ENCODE results near the gene GNA12. TPM values are rescaled to one million over a fixed set of nuclear protein-coding genes. Genes with fewer than 3 reads are reported as not detected.

Gene GNA12
- total and polyA plus RNA-seq, 9 of the 15 experiments (the other 6 are each of a cell fraction or from before 2014, with no cell fraction given), result 0.65 to 32.7 (median 9.6) TPM

- TF ChIP-seq CREB5 (CRISPR knock-in tag; IDR thresholded peaks at IDR 0.05), result no peak
- no peak for TF ChIP-seq ZSCAN32 (CRISPR knock-in tag; IDR thresholded peaks at IDR 0.05)
- TF ChIP-seq PHB (CRISPR knock-in tag; IDR thresholded peaks at IDR 0.05), result no peak
- peak; percentile 39 to 48; a peak in 3 of 4 replicates for TF ChIP-seq NRF1 (conservative IDR thresholded peaks at IDR 0.05 in 1 of 2, IDR thresholded peaks at IDR 0.05 in 1 of 2)
- no peak for TF ChIP-seq THAP12 (CRISPR knock-in tag; IDR thresholded peaks at IDR 0.05)
- no peak; the same call in 1 of the 2 replicates for TF ChIP-seq HDGF (IDR thresholded peaks at IDR 0.05)
- TF ChIP-seq SP2 (IDR thresholded peaks at IDR 0.05; ENCODE audit: extremely low read depth, low read depth, low read length, poor library complexity, severe bottlenecking), result no peak
- no peak for TF ChIP-seq ZNF212 (CRISPR knock-in tag; IDR thresholded peaks at IDR 0.05)
- no peak for TF ChIP-seq ZSCAN29 (IDR thresholded peaks at IDR 0.05)
- no peak for TF ChIP-seq HIVEP1 (CRISPR knock-in tag; IDR thresholded peaks at IDR 0.05)
- TF ChIP-seq ATF6 (CRISPR knock-in tag; IDR thresholded peaks at IDR 0.05), result no peak
- TF ChIP-seq SAFB (IDR thresholded peaks at IDR 0.05; ENCODE audit: borderline replicate concordance, low read depth, low read length), result no peak
- no peak for TF ChIP-seq CHD2 (IDR thresholded peaks at IDR 0.05; ENCODE audit: low read depth, low read length)
- TF ChIP-seq RCOR1 (IDR thresholded peaks at IDR 0.05; ENCODE audit: borderline replicate concordance in 1 of 2, low read depth in 2 of 2, low read length in 2 of 2), result peak; percentile 43 to 89; a peak in 3 of 4 replicates
- no peak for TF ChIP-seq SNIP1 (IDR thresholded peaks at IDR 0.05; ENCODE audit: low read depth)
- TF ChIP-seq E2F8 (IDR thresholded peaks at IDR 0.05; ENCODE audit: low read depth, partially characterized antibody), result no peak
- TF ChIP-seq NELFE (IDR thresholded peaks at IDR 0.05; ENCODE audit: insufficient read depth, insufficient read length), result no peak
These were observed 72.8 kb downstream of the GNA12 start (continued) for GRCh38 chr7:2771274-2771731.

All from K562 (cell line).